A549 (cell line): ENCODE data around the gene NCOA7. TPM values are rescaled to one million over a fixed set of nuclear protein-coding genes. Genes with fewer than 3 reads are reported as not detected.
A peak's percentile ranks its signal among the peaks of the same experiment; 100 is the strongest.

ENCODE experiments used
- ATAC-seq, 2 experiments: fragments of 200-7000 bp in 1 of 2; fragments of >200 bp in 1 of 2; cut with Nextera tagmentation in 1 of 2; cut with Tn5 transposase in 1 of 2; 3 replicates each; pipeline versions ENCODE4 v1.8.0 to v1.9.1; 2018 to 2020; ENCODE audit warnings: mild to moderate bottlenecking in 1 of 2, moderate library complexity in 1 of 2
- CTCF ChIA-PET: fragments of 300-600 bp; sonication (Branson Sonifier 250); formaldehyde crosslinking; extraction: SDS; loops from one replicate; lab custom pipeline; 2021; ENCODE audit warnings: antibody characterized with exemption, inconsistent platforms; lab: Yijun Ruan, JAX
- POLR2A ChIA-PET: fragments of 350-600 bp; formaldehyde crosslinking; extraction: SDS; loops from one replicate; lab custom pipeline; 2021; ENCODE audit warnings: antibody characterized with exemption, inconsistent platforms; lab: Yijun Ruan, JAX
- DNase-seq, 2 experiments: peaks; one replicate each; pipeline versions ENCODE4 v3.0.0 to v3.0.0-alpha.2; 2011 to 2016; ENCODE audit warnings: low read depth in 1 of 2, low spot score in 1 of 2
- FAIRE-seq: peaks from 2 replicates; lab custom pipeline; 2011; peaks lifted over from hg19 to GRCh38; lab: Jason Lieb, UNC
- H3K27ac ChIP-seq, 2 experiments: fragments of >200 bp; sonication (Bioruptor Twin); formaldehyde crosslinking; 3 replicates each; pipeline ENCODE4 v1.5.1; 2016 to 2017
- H3K4me1 ChIP-seq: fragments of >200 bp; sonication (Bioruptor Twin); formaldehyde crosslinking; 3 replicates; pipeline ENCODE4 v1.6.1; 2016
- H3K4me2 ChIP-seq: fragments of >200 bp; sonication (Bioruptor Twin); formaldehyde crosslinking; 3 replicates; pipeline ENCODE4 v1.6.1; 2016
- H3K4me3 ChIP-seq: fragments of >200 bp; sonication (Bioruptor Twin); formaldehyde crosslinking; 3 replicates; pipeline ENCODE4 v1.5.1; 2016
- H3K9me3 ChIP-seq: fragments of >200 bp; sonication (Bioruptor Twin); formaldehyde crosslinking; 3 replicates; pipeline ENCODE4 v1.6.1; 2016
- CHD4 ChIP-seq: fragments of 200-600 bp; sonication (generic); IDR thresholded peaks from 2 replicates; pipeline ENCODE4 v1.6.1; 2016; ENCODE audit warnings: antibody characterized with exemption, mild to moderate bottlenecking, borderline replicate concordance
- FOSL2 ChIP-seq, 2 experiments: fragments of 450-650 bp in 1 of 2; fragments of >200 bp in 1 of 2; sonication (Bioruptor Twin) in 1 of 2; formaldehyde crosslinking; IDR thresholded peaks; 2 replicates each; pipeline versions ENCODE4 v1.5.0 to v1.6.1; 2016 to 2020; ENCODE audit warnings: mild to moderate bottlenecking in 1 of 2, moderate library complexity in 1 of 2
- HES2 ChIP-seq: fragments of >200 bp; sonication (Bioruptor Twin); formaldehyde crosslinking; IDR thresholded peaks from 2 replicates; pipeline ENCODE4 v1.6.1; 2016
- HMGXB4 ChIP-seq: fragments of 250-450 bp; sonication (Bioruptor Pico); IDR thresholded peaks from 2 replicates; pipeline ENCODE4 v1.5.0; 2021; ENCODE audit warnings: mild to moderate bottlenecking, moderate library complexity, borderline replicate concordance
- HOXB5 ChIP-seq: fragments of 250-450 bp; sonication (Bioruptor Pico); IDR thresholded peaks from 2 replicates; pipeline ENCODE4 v1.5.0; 2020; ENCODE audit warnings: mild to moderate bottlenecking, moderate library complexity
- KDM5A ChIP-seq: fragments of 200-600 bp; sonication (generic); IDR thresholded peaks from 2 replicates; pipeline ENCODE4 v1.6.1; 2016; ENCODE audit warnings: antibody characterized with exemption, mild to moderate bottlenecking
- NFE2L2 ChIP-seq: fragments of 150-350 bp; conservative IDR thresholded peaks from 2 replicates; pipeline ENCODE4 v1.6.1; 2014; ENCODE audit warnings: low read length
- POLR2AphosphoS2 ChIP-seq: conservative IDR thresholded peaks from 2 replicates; pipeline ENCODE4 v1.6.1; 2012; ENCODE audit warnings: low read length, improper control_type of control experiment, inconsistent platforms
- RNF2 ChIP-seq: fragments of 200-600 bp; sonication (generic); IDR thresholded peaks from 2 replicates; pipeline ENCODE4 v1.6.1; 2016; ENCODE audit warnings: low read depth, mild to moderate bottlenecking, antibody characterized with exemption, moderate library complexity, borderline replicate concordance
- SREBF2 ChIP-seq: fragments of 450-650 bp; IDR thresholded peaks from 2 replicates; pipeline ENCODE4 v1.6.1; 2014; ENCODE audit warnings: mild to moderate bottlenecking, moderate library complexity
- TP53 ChIP-seq: fragments of 250-450 bp; sonication (Bioruptor Pico); IDR thresholded peaks from 2 replicates; pipeline ENCODE4 v1.5.0; 2021; ENCODE audit warnings: mild to moderate bottlenecking, moderate library complexity
- WGBS: methylation state at CpG from one replicate; pipeline ENCODE4 v1.1.6; 2017; ENCODE audit errors: missing lambda C conversion rate; 5-methylcytosine and 5-hydroxymethylcytosine counted together
- polyA plus RNA-seq, 4 experiments: library from polyadenylated mRNA; depleted of rRNA in 3 of 4; stranded (reverse); fragments of >200 nt; fragmentation: RNase III in 1 of 4; extraction: RNeasy Plus Mini Kit Qiagen cat#74134 plus additional on column Dnase treatment in 1 of 4; gene quantifications; 2 replicates in 3 of 4; 3 replicates in 1 of 4; pipeline ENCODE4 v1.2.3, GENCODE V29; 2011 to 2017
- TF ChIP-seq, protein P1 (sequence below): IDR thresholded peaks from 2 replicates; pipeline ENCODE4 v1.6.1; 2012; ENCODE audit warnings: low read depth, borderline replicate concordance
- TF ChIP-seq, protein P2 (sequence below): IDR thresholded peaks from 2 replicates; pipeline ENCODE4 v1.6.1; 2012

NCOA7 gene
- polyA plus RNA-seq, 2 of the 4 experiments (the other 2 are of a cell fraction), result 66.4 to 195 TPM

GRCh38 chr6:125819535-125820326 is 29.0 kb downstream of the NCOA7 start (continued):
- TF ChIP-seq, protein P1, sequence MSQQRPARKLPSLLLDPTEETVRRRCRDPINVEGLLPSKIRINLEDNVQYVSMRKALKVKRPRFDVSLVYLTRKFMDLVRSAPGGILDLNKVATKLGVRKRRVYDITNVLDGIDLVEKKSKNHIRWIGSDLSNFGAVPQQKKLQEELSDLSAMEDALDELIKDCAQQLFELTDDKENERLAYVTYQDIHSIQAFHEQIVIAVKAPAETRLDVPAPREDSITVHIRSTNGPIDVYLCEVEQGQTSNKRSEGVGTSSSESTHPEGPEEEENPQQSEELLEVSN, result no peak
- no peak for TF ChIP-seq RNF2

DNA sequence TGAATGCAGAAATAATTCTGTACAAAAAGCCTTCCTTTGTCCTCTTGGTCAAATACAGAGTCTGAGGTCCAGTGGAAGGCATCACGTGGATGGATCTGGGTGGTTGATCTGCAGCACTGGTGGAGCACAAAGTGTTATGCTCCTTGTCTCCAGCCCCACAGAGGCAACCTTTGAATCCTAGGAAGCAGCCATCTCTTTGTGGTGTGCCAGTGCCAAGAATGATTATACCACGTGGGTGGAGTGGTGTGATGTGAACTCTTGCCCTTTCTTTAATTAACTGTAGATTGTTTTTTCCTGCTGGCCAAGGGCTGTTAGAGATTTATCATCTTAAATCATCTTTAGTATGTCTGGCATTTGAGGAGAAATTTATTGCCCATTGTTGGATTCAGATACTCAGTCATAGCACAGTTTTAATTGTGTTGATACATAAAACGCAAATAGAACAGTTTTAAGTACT is 31.1 kb downstream of the NCOA7 start:
- ChIA-PET POLR2A (no interaction called here), CTCF (no interaction called here)
- FAIRE-seq, result no peak
- Histone ChIP-seq H3K4me2 (peak overlapping the region; percentile 25; the same call in 1 of the 3 replicates), H3K27ac (no peak overlapping the region), H3K4me3 (no peak overlapping the region), H3K9me3 (no peaks in the 10 kb centered on the region), H3K4me1 (peaks cover 33% of the 10 kb centered on the region)
- TF ChIP-seq RNF2 (no peak), POLR2AphosphoS2 (no peak), CHD4 (no peak)
- ATAC-seq, result peak in 1 of 2 experiments; percentile 56; a peak in 2 of 6 replicates
- DNase-seq, result no peak
- WGBS, result 61% methylated on average over 3 of the region's 3 CpGs

DNA sequence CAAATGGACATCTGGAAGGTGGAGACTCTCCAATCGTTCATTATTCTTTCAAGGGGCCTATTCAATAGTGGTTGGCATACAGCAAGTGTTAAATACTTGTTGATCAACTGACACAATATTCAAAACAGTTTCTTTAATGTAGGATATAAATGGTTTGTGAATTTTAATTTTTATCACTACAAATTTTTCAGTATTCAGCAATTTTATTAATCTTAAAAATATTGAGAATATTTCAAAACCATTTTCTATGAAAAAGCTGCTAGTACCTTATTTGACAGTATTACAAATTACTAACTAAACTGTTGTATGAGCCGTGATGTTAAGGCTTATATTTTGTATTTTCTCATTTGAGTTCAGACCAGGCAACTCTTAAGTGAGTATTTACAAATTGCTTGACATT is 32.4 kb downstream of the NCOA7 start:
- TF ChIP-seq NFE2L2 (no peak), HMGXB4 (CRISPR knock-in tag) (no peak), SREBF2 (no peak), TP53 (CRISPR knock-in tag) (no peak)
- POLR2A ChIA-PET, result no interaction called here
- 84% methylated on average over 2 of the region's 2 CpGs for WGBS
- Histone ChIP-seq H3K9me3 (no peaks in the 10 kb centered on the region), H3K27ac (no peak overlapping the region), H3K4me2 (no peak overlapping the region), H3K4me1 (peaks cover 28% of the 10 kb centered on the region), H3K4me3 (no peak overlapping the region)
- FAIRE-seq (no peak), DNase-seq (no peak), ATAC-seq (no peak)
- CTCF ChIA-PET, result interaction anchor here (0.6 to 0.7 kb wide), 2 partner anchors 846 to 868 kb away, joined by 3 read pairs; no protein-coding TSS in a partner anchor

DNA sequence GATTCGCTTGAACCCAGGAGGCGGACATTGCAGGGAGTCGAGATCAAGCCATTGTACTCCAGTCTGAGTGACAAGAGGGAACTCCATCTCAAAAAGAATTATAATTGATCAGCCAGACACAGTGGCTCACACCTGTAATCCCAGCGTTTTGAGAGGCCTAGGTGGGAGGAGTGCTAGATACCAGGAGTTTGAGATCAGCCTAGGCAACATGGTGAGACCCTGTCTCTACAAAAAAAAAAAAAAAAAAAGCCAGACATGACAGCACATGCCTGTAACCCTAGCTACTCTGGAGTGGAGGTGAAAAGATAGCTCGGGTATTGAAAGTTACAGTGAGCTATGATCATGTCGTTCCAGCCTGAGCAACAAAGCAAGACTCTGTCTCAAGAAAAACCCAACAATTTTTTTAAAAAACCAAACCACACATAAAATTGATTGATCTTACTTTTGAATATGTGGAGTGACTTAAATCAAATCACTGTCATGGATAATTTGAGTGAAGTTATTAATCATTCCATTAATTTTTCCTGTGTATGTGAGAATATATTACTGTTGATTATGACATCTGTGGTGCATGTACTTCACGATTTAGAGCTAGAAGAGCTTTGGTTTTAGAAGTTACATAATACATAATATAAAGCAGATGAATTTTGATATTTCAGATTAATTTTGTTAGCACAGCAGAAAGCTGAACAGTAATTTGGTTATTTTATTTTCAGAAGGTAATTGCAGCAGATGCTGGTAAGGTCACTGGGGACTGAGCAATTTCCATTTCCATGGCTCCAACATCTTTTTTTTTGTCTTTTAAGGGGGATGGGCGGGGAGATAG is 34.4 kb downstream of the NCOA7 start:
- ATAC-seq (no peak), DNase-seq (no peak), FAIRE-seq (no peak)
- ChIA-PET CTCF (interaction anchor here (0.7 to 1.2 kb wide), 3 partner anchors 33 to 131 kb away, joined by 3 to 5 read pairs (median 5); partner anchors contain the start of gene HINT3), POLR2A (no interaction called here)
- WGBS, result 90% methylated on average over 8 of the region's 8 CpGs
- H3K4me3 ChIP-seq, result no peak overlapping the region
- no peaks in the 10 kb centered on the region for H3K9me3 ChIP-seq
- no peak overlapping the region for H3K4me2 ChIP-seq
- TF ChIP-seq TP53 (CRISPR knock-in tag), result no peak
- no peak overlapping the region for H3K27ac ChIP-seq
- peaks cover 20% of the 10 kb centered on the region for H3K4me1 ChIP-seq

GRCh38 chr6:125826695-125827463 is 36.1 kb downstream of the NCOA7 start:
- Histone ChIP-seq H3K4me1 (peaks cover 13% of the 10 kb centered on the region), H3K27ac (no peak overlapping the region), H3K9me3 (no peaks in the 10 kb centered on the region), H3K4me2 (no peak overlapping the region), H3K4me3 (no peak overlapping the region)
- FAIRE-seq (no peak), DNase-seq (no peak), ATAC-seq (no peak)
- ChIA-PET CTCF (no interaction called here), POLR2A (no interaction called here)
- WGBS, result 95% methylated on average over 9 of the region's 9 CpGs
- TF ChIP-seq HES2 (no peak), TP53 (CRISPR knock-in tag) (no peak), NFE2L2 (no peak), FOSL2 (IDR thresholded peaks at IDR 0.05) (no peak), FOSL2 (CRISPR knock-in tag; IDR thresholded peaks at IDR 0.05) (no peak), HOXB5 (CRISPR knock-in tag) (no peak), KDM5A (no peak)
- TF ChIP-seq, protein P2, sequence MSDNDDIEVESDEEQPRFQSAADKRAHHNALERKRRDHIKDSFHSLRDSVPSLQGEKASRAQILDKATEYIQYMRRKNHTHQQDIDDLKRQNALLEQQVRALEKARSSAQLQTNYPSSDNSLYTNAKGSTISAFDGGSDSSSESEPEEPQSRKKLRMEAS, result no peak
